Gastroesophageal sphincter (tissue), 4 donors: ENCODE measurements around the gene RNF19B. TPM values are rescaled to one million over a fixed set of nuclear protein-coding genes. Genes with fewer than 3 reads are reported as not detected.
A peak's percentile ranks its signal among the peaks of the same experiment; 100 is the strongest.

ENCODE experiments used
- ATAC-seq: fragments of 150-250 bp; one replicate; pipeline ENCODE4 v1.9.1; 2016; ENCODE audit warnings: mild to moderate bottlenecking, moderate library complexity
- H3K27ac ChIP-seq, 4 donors: fragments of 200-600 bp; sonication (generic) in 3 of 4; 1 replicate in 3 of 4; 2 replicates in 1 of 4; pipeline ENCODE4 v1.5.1; 2016 to 2019
- H3K27me3 ChIP-seq: fragments of 200-600 bp; sonication (generic); one replicate; pipeline ENCODE4 v1.5.1; 2019
- H3K36me3 ChIP-seq, 2 donors: fragments of 200-600 bp; sonication (generic); one replicate each; pipeline ENCODE4 v1.5.1; 2019; ENCODE audit warnings: control low read depth in 1 of 2
- H3K4me1 ChIP-seq, 3 donors: fragments of 200-600 bp; sonication (generic); 1 replicate in 2 of 3; 2 replicates in 1 of 3; pipeline ENCODE4 v1.5.1; 2016 to 2019; ENCODE audit warnings: control low read depth in 2 of 3
- H3K4me3 ChIP-seq, 2 donors: fragments of 200-600 bp; sonication (generic); one replicate each; pipeline ENCODE4 v1.5.1; 2019; ENCODE audit warnings: mild to moderate bottlenecking in 1 of 2, moderate library complexity in 1 of 2
- H3K9me3 ChIP-seq, 3 donors: fragments of 200-600 bp; sonication (generic); one replicate each; pipeline ENCODE4 v1.5.1; 2017 to 2019; ENCODE audit warnings: control low read depth in 2 of 3
- EP300 ChIP-seq: sonication (generic); formaldehyde crosslinking; IDR thresholded peaks from one replicate; pipeline ENCODE4 v1.6.1; 2017; ENCODE audit warnings: antibody characterized with exemption, mild to moderate bottlenecking
- POLR2A ChIP-seq, 2 donors: fragments of 450-650 bp; IDR thresholded peaks; one replicate each; pipeline ENCODE4 v1.6.1; 2017; ENCODE audit warnings: antibody characterized with exemption in 2 of 2, mild to moderate bottlenecking in 2 of 2, moderate library complexity in 1 of 2
- POLR2AphosphoS5 ChIP-seq: sonication (generic); formaldehyde crosslinking; IDR thresholded peaks from one replicate; pipeline ENCODE4 v1.6.1; 2017; ENCODE audit warnings: antibody characterized with exemption
- WGBS, 2 donors: methylation state at CpG; one replicate each; pipeline ENCODE4 v1.1.5; 2018; ENCODE audit warnings: low coverage in 1 of 2; 5-methylcytosine and 5-hydroxymethylcytosine counted together
- total RNA-seq, 4 donors: library from RNA; depleted of rRNA; stranded (reverse); fragments of >200 nt; gene quantifications; one replicate each; pipeline ENCODE4 v1.1.0, GENCODE V29; 2016
- TF ChIP-seq, protein P1 (sequence below), 4 experiments: fragments of 200-600 bp in 2 of 4; fragments of 450-650 bp in 2 of 4; sonication (generic) in 1 of 4; IDR thresholded peaks; one replicate each; pipeline ENCODE4 v1.5.1; 2017 to 2019; ENCODE audit warnings: antibody characterized with exemption in 4 of 4, mild to moderate bottlenecking in 2 of 4, moderate library complexity in 2 of 4

RNF19B gene
- total RNA-seq, 4 donors from 2014 or later: 19.5 to 25.2 (median 21.8) TPM

DNA sequence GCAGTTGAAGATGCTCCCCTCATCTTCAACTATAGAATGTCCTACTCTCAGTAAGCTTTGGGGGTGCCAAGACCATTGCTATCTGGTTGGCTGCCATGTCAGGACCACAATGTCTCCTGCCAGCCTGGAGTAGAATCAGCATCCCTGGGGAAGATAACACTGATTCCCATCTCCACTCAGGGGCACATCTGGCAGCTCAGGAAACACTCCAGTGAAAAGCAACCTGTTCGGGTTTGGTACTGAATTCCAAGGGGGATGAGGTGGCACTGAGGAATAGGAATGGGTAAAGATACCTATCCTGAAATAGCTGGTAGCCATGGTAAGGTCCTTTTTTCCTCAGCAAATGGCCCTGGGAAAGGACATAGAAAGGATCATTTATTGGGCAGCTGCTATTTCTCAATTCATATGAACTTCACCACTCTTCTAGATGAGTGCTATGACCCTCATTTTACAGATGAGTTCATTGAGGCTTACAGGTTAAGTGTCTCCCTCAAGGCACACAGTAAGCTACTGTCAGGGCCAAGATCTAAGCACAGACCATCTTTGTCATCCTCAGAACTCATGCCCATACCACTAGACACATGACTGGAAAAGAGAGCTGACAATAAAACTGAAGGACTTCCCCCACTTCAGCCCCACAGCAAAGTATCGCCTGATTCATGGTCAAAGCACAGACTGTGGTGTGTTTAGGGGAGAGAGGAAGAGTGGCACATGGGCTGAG lies 40.7 kb upstream of the RNF19B start:
- ATAC-seq: no peak
- WGBS, 2 donors: 82 to 95% methylated on average over 2 of the region's 2 CpGs
- Histone ChIP-seq H3K36me3 (peaks cover 0 to 18% of the 10 kb centered on the region in 2 donors), H3K27me3 (no peaks in the 10 kb centered on the region), H3K4me3 (no peak overlapping the region), H3K9me3 (no peaks in the 10 kb centered on the region), H3K4me1 (peaks cover 0 to 62% (median 0%) of the 10 kb centered on the region in 3 donors), H3K27ac (no peak overlapping the region)
- TF ChIP-seq POLR2A (IDR thresholded peaks at IDR 0.05) (no peak), EP300 (no peak), POLR2AphosphoS5 (no peak)
- TF ChIP-seq, protein P1, sequence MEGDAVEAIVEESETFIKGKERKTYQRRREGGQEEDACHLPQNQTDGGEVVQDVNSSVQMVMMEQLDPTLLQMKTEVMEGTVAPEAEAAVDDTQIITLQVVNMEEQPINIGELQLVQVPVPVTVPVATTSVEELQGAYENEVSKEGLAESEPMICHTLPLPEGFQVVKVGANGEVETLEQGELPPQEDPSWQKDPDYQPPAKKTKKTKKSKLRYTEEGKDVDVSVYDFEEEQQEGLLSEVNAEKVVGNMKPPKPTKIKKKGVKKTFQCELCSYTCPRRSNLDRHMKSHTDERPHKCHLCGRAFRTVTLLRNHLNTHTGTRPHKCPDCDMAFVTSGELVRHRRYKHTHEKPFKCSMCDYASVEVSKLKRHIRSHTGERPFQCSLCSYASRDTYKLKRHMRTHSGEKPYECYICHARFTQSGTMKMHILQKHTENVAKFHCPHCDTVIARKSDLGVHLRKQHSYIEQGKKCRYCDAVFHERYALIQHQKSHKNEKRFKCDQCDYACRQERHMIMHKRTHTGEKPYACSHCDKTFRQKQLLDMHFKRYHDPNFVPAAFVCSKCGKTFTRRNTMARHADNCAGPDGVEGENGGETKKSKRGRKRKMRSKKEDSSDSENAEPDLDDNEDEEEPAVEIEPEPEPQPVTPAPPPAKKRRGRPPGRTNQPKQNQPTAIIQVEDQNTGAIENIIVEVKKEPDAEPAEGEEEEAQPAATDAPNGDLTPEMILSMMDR (IDR thresholded peaks at IDR 0.05): no peak

DNA sequence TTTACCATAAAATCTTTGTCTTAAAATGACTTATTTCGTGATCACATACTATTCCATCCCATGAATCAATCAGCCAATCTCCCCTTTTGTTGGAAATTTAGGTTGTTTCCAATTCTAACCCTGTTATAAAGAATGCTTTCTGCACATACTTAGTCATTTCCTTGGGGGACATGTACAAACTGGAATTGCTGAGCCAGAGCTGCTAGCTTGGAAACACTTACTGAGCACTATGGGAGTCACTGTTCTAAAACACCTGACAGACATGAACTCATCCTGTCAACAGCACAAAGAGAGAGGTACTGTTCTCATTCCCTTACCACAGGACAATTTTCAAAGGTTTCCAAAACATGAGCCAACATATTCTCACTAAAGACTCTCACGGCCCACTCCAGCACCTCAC lies 40.0 kb upstream of the RNF19B start:
- TF ChIP-seq POLR2A (IDR thresholded peaks at IDR 0.05): no peak
- peak; percentile 13 for TF ChIP-seq POLR2AphosphoS5
- TF ChIP-seq, protein P1 (IDR thresholded peaks at IDR 0.05): no peak
- no peak for TF ChIP-seq EP300
- WGBS, 2 donors: 43 to 58% methylated on average over 1 to 2 of the region's 2 CpGs
- Histone ChIP-seq H3K9me3 (no peaks in the 10 kb centered on the region), H3K4me1 (peaks cover 0 to 59% (median 0%) of the 10 kb centered on the region in 3 donors), H3K27ac (no peak overlapping the region), H3K36me3 (peaks cover 0 to 17% of the 10 kb centered on the region in 2 donors), H3K27me3 (no peaks in the 10 kb centered on the region), H3K4me3 (no peak overlapping the region)
- ATAC-seq: no peak

DNA sequence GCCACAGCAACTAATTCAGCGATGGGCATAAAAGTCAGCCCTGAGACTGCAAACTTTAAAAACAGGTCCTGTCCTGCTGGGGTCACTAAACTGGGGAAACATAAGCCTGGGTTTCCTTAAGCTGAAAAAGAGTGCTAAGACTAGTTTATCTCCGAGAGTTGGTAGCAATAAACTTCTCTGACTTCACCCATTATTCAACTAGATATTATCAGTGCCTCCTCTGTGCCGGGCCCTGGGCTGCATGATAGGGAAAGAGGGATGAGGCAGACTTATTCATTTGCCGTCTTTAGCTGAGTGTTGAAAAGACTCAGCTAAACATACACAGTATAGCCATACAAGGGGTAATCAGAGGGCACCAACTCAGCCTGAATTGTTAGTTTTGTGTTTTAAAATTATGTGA lies 39.0 kb upstream of the RNF19B start:
- peaks cover 0 to 59% (median 5%) of the 10 kb centered on the region in 3 donors for H3K4me1 ChIP-seq
- H3K27me3 ChIP-seq: no peaks in the 10 kb centered on the region
- H3K9me3 ChIP-seq: no peaks in the 10 kb centered on the region
- H3K4me3 ChIP-seq: no peak overlapping the region
- no peak for ATAC-seq
- H3K27ac ChIP-seq: no peak overlapping the region
- WGBS, 2 donors: 30 to 33% methylated on average over 1 to 2 of the region's 4 CpGs
- H3K36me3 ChIP-seq: peaks cover 0 to 8% of the 10 kb centered on the region in 2 donors
- no peak for TF ChIP-seq POLR2A (IDR thresholded peaks at IDR 0.05)
- TF ChIP-seq POLR2AphosphoS5: no peak
- TF ChIP-seq EP300: no peak
- TF ChIP-seq, protein P1 (IDR thresholded peaks at IDR 0.05): no peak

DNA sequence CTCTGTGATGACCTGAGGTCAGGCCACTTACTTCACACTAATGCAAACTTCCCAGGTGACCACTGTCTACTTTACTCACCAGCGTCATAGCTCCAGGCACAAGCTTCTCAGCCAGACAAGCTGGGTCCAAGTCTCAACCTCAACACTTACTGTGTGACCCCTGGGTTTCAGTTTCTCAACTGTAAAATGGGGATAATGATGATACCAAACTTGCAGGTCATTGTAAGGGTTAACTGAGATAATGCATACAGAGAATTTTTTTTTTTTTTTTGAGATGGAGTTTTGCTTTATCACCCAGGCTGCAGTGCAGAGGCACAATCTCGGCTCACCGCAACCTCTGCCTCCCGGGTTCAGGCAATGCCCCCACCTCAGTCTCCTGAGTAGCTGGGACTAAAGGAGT lies 37.4 kb upstream of the RNF19B start:
- Histone ChIP-seq H3K4me3 (no peak overlapping the region), H3K4me1 (peaks cover 0 to 67% (median 20%) of the 10 kb centered on the region in 3 donors), H3K27me3 (no peaks in the 10 kb centered on the region), H3K36me3 (no peaks in the 10 kb centered on the region), H3K27ac (no peak overlapping the region), H3K9me3 (no peaks in the 10 kb centered on the region)
- TF ChIP-seq EP300 (no peak), POLR2AphosphoS5 (no peak), POLR2A (IDR thresholded peaks at IDR 0.05) (no peak)
- TF ChIP-seq, protein P1 (IDR thresholded peaks at IDR 0.05): no peak
- 83 to 85% methylated on average over 1 to 2 of the region's 4 CpGs for WGBS, 2 donors
- no peak for ATAC-seq

DNA sequence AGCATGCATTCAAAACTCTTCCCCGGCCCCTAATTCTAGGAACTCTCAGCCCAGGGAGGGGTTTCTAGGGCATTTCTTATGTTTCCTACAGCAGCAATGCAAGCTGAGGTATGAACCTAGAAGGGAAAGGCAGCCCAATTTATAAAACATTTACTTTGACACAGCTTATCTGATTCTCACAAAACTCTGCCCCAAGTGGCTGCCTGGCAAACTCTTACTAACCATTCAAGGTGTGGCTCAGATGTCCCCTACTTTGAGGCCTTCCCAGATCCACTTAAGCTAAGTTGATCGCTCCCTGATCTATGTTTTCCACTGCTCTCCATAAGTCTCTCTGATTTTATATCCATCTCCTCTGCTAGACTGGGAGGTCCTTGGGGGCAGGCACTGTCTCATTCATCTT lies 36.7 kb upstream of the RNF19B start:
- Histone ChIP-seq H3K4me1 (peaks cover 0 to 63% (median 22%) of the 10 kb centered on the region in 3 donors), H3K27ac (no peak overlapping the region), H3K4me3 (no peak overlapping the region), H3K27me3 (no peaks in the 10 kb centered on the region), H3K36me3 (no peaks in the 10 kb centered on the region), H3K9me3 (no peaks in the 10 kb centered on the region)
- TF ChIP-seq EP300: no peak
- TF ChIP-seq, protein P1 (IDR thresholded peaks at IDR 0.05): no peak
- TF ChIP-seq POLR2AphosphoS5: no peak
- TF ChIP-seq POLR2A (IDR thresholded peaks at IDR 0.05): no peak
- no peak for ATAC-seq
- WGBS, 2 donors: 94 to 100% methylated on average over 2 of the region's 2 CpGs
